Amygdala (tissue), 56 donors: ENCODE measurements around the gene ALDH1L1.

Experiments
- DNase-seq, 56 donors: peaks; one replicate each; lab custom pipeline; 2025; lab: John Stamatoyannopoulos, UW

ALDH1L1 gene

DNA sequence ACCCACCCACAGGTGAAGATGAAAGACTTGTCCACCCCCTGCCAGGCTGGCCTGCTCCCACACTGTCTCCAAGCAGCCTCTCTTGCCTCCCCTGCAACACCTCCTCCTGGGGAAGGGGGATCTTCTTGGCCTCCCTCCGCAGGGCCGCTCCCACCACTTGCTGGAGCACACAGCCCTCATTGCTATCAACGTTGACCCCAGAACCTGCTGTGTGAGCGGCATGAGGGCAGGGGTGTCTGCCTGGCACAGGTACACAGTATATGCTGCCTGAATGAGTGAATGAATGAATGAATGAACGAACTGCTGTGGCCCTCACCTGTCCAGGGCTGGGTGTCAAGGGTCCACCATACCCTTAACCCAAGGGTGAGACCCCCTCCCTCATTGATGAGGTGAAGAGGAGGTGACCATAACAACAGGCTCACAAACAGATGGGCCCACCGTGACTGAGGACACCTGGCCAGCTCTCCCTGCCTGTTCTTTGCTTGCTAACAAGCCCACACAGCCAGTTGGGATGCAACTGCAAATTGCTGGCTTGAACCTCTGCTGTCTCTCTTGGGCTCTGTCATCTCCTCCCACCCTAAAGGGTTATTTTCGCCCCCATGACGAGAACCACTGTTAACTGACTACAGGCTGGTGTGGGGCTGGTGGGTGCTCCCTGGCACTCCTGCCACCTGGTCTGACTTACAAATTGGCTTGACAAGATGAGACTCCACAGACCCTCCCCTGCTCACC lies 118.9 kb downstream of the ALDH1L1 start:
- DNase-seq: no peak

DNA sequence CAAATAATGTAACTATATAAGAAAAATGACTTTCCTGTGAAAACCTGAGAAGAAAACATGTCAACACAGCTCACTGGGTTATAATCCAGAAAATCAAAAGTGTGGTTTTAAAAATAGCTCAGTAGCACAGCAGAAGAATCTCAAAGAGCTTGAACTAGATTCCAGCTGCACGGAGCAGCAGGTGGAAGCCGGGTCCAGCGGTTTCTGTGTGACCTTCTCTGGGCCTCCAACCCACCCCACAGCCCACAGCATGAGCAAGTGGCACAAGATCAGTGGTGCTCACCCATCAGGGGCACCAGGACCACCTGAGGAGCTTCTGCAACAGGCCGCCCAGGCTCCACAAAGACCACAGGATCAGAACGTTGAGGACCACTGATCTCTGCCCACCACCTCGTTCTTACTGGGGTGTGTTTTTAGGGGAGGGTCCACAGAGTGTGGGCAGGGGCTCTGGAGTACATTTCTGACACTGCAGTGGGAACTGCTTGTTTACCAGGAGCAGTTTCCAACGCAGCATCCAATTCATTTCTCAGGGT lies 119.7 kb downstream of the ALDH1L1 start:
- no peak for DNase-seq

DNA sequence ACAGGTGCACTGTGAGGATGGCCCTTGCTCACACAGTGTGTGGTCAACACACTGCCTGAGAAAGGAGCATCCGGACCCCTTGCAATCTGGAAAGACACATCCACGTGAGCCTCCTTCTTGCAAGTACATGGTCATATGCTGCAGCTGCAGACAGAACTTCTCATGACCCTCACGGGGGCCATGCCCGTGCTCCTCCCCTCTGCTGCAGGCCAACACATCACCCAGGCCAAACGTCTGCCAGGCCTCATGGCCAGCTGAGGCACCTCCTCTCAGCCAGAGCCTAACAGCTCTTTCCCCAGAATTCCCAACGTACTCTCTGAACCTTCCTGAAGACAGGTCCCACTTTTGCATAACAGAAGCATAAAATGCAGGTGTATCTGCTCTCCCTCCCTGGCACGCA lies 121.7 kb downstream of the ALDH1L1 start:
- DNase-seq: no peak

DNA sequence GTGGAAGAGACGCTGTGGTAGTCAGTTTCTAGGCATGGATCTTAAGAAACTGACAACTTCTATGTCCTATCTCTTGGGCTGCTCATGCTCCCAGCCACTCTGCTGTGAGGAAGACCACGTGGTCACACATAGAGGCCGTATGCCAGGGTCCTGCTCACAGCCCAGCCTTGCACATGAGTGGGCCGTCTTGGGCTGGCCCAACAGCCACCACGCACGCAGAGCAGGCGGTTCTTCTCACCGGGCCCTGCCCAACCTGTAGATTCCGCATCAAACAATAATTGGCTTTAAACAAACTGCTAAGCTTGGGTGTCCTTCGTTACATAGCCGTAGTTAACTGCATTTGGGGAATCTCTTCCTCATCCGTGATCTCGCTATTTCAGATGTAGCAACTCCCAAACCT lies 122.5 kb downstream of the ALDH1L1 start:
- DNase-seq: no peak

DNA sequence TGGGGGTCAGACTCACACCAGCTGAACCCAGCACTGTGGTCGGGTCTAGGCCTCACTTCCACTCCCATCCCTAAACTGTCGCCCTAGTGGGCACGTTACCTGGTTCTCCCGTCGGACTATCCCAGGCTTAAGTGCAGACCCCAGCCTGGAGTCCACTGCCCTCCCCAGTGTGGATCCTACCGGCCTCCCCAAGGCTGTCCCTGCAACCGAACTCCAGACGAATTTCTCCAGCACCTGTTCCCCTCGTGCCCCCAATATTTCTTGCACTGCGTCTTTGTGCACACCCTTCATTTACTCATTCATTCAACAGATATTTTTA lies 122.9 kb downstream of the ALDH1L1 start:
- no peak for DNase-seq

GRCh38 chr3:126056681-126057500 lies 123.5 kb downstream of the ALDH1L1 start:
- peak in 18 of 56 donors; percentile 15 to 68 (median 31) for DNase-seq

DNA sequence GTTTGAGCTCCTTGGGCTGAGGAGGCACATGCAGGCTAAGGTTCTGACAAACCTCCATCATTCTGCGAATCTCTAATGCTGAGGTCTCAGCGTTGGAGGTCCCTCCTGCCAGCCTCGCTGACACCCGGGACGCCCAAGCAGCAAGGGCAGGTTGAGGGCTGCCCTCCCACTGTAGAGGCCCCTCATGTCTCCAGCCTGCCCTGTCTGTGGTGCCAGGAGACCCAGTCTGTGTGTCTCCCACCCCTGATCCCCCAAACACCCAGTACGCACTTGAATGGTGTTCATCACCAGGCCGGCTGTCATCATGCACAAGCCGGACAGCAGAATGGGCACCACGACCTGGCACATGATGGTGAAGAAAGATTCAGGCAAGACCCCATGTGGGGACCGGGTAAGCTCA lies 124.3 kb downstream of the ALDH1L1 start:
- no peak for DNase-seq

- DNase-seq: no peak
Measured at GRCh38 chr3:126054870-126055269, 125.5 kb downstream of the ALDH1L1 start.

- no peak for DNase-seq
Measured at GRCh38 chr3:126053949-126054569, 126.3 kb downstream of the ALDH1L1 start.
